ENCODE data around the gene DLGAP4. TPM values are rescaled to one million over a fixed set of nuclear protein-coding genes. Genes with fewer than 3 reads are reported as not detected.
"Not testable (repeated sequence)": the region's sequence is repeated elsewhere in the genome, so short reads cannot be mapped to it uniquely, and the experiment has no call there.

DLGAP4 gene
- total and polyA plus RNA-seq, 4 donors = 33.2 to 150 (median 97.7) TPM

DNA sequence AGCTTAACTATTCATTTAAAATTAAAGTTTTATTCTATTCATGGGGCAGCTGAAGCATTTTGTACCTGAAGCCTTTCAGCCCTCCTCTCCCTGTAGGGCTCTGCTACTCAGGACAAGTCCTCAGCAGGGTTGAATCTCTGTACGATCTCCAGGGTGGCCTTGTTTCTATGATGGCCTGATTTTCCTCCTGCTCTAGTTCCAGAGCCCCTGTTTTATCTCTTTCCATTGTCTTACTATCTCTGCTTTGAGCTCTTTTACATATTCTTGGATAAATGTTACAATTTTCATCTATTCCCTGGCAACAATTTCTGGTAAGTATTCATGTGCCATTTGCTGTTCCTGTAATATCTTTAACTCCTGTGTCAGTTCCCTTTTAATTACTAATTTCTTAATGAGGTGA is 215.4 kb downstream of the DLGAP4 start:
- no peaks in the 10 kb centered on the region for H3K9me3 ChIP-seq (ENCODE audit: control insufficient read depth, low read length)
- intact Hi-C loops (cut with DNase I) = no loop called here
- peaks cover 3 to 7% of the 10 kb centered on the region in 2 donors for H3K36me3 ChIP-seq (ENCODE audit: control insufficient read depth in 1 of 2, insufficient read depth in 2 of 2, low read length in 1 of 2)
- 58 to 75% methylated on average over 1 of the region's 1 CpG for WGBS, 2 donors
- DNase-seq = no peak
- H3K27me3 ChIP-seq (ENCODE audit: control insufficient read depth in 1 of 2, insufficient read depth in 2 of 2, low read length in 1 of 2) = no peaks in the 10 kb centered on the region
- no peak for ATAC-seq (ENCODE audit: low FRiP score)
- H3K4me1 ChIP-seq (ENCODE audit: control insufficient read depth in 1 of 2, insufficient read depth in 2 of 2, low read length in 2 of 2) = no peaks in the 10 kb centered on the region
- no peak overlapping the region for H3K4me3 ChIP-seq (ENCODE audit: low read length in 2 of 2)
- H3K27ac ChIP-seq (ENCODE audit: low read depth in 1 of 2, low read length in 2 of 2) = no peak overlapping the region

- WGBS, 2 donors = 65 to 73% methylated on average over 7 of the region's 7 CpGs
- H3K9me3 ChIP-seq (ENCODE audit: control insufficient read depth, low read length); H3K4me3 ChIP-seq (ENCODE audit: low read length in 2 of 2); intact Hi-C loops (cut with DNase I); DNase-seq; H3K36me3 ChIP-seq (ENCODE audit: control insufficient read depth in 1 of 2, insufficient read depth in 2 of 2, low read length in 1 of 2); H3K27me3 ChIP-seq (ENCODE audit: control insufficient read depth in 1 of 2, insufficient read depth in 2 of 2, low read length in 1 of 2); H3K4me1 ChIP-seq (ENCODE audit: control insufficient read depth in 1 of 2, insufficient read depth in 2 of 2, low read length in 2 of 2); ATAC-seq (ENCODE audit: low FRiP score); H3K27ac ChIP-seq (ENCODE audit: low read depth in 1 of 2, low read length in 2 of 2): not testable (repeated sequence)
Measured at GRCh38 chr20:36522412-36522811, 216.3 kb downstream of the DLGAP4 start.

DNA sequence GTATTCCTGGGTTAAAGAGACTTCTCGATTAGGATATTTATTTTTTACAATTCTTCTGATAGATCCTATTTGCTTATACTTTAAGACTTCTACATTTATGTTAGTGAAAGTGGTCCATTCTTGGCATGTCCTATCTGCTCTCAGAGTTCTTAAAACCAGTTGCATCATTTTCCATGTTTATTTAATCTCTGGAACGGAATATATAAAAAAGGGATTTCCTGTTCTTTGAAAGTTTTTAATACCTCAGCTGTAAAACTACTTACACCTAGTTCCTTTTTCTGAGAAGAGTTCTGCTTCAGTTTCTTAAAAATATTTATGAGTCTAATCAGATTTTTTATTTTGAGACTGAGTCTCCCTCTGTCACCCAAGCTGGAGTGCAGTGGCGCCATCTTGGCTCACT is 217.2 kb downstream of the DLGAP4 start:
- intact Hi-C loops (cut with DNase I) = no loop called here
- 41 to 49% methylated on average over 3 of the region's 3 CpGs for WGBS, 2 donors
- DNase-seq (no peak), ATAC-seq (ENCODE audit: low FRiP score) (no peak)
- Histone ChIP-seq H3K4me3 (ENCODE audit: low read length in 2 of 2) (no peak overlapping the region), H3K27ac (ENCODE audit: low read depth in 1 of 2, low read length in 2 of 2) (no peak overlapping the region), H3K27me3 (ENCODE audit: control insufficient read depth in 1 of 2, insufficient read depth in 2 of 2, low read length in 1 of 2) (no peaks in the 10 kb centered on the region), H3K9me3 (ENCODE audit: control insufficient read depth, low read length) (no peaks in the 10 kb centered on the region), H3K36me3 (ENCODE audit: control insufficient read depth in 1 of 2, insufficient read depth in 2 of 2, low read length in 1 of 2) (peaks cover 3 to 7% of the 10 kb centered on the region in 2 donors), H3K4me1 (ENCODE audit: control insufficient read depth in 1 of 2, insufficient read depth in 2 of 2, low read length in 2 of 2) (no peaks in the 10 kb centered on the region)

DNA sequence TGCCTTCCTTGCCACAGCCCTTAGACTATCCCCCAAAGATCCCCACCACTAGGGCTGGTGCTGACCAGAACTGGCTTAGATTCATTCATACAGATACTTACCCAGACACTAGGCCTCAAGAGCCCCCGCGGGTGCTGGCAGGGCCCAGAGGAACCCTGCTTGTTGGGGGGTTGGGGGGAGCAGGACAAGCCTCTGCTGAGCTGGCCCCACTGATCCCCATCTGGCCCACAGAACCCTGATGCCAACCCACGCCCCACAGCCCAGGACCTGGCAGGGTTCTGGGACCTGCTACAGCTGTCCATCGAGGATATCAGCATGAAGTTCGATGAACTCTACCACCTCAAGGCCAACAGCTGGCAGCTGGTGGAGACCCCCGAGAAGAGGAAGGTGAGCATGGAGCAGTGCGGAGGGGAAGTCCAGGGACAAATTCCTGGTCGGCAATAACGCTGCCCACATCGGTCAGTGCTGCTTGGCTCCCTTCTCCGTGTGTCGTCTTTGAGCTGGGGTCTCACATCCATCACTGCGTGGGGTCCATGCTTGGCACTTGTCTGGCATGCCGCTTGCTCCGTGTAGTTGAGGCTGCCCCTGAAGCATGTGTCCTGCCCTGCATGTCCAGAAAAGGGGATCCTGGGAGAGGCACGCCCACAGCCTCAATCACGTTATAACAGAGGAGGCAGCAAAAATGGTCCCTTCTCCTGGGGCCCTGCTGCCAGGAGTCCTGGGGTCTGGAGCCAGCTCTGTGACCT is 219.7 kb downstream of the DLGAP4 start:
- no peak for DNase-seq
- Histone ChIP-seq H3K9me3 (ENCODE audit: control insufficient read depth, low read length) (no peaks in the 10 kb centered on the region), H3K36me3 (ENCODE audit: control insufficient read depth in 1 of 2, insufficient read depth in 2 of 2, low read length in 1 of 2) (peaks cover 3 to 7% of the 10 kb centered on the region in 2 donors), H3K27me3 (ENCODE audit: control insufficient read depth in 1 of 2, insufficient read depth in 2 of 2, low read length in 1 of 2) (no peaks in the 10 kb centered on the region), H3K4me3 (ENCODE audit: low read length in 2 of 2) (no peak overlapping the region), H3K27ac (ENCODE audit: low read depth in 1 of 2, low read length in 2 of 2) (peak overlapping the region in 1 of 2 donors; percentile 2), H3K4me1 (ENCODE audit: control insufficient read depth in 1 of 2, insufficient read depth in 2 of 2, low read length in 2 of 2) (no peaks in the 10 kb centered on the region)
- WGBS, 2 donors = 78% methylated on average over 17 of the region's 17 CpGs
- intact Hi-C loops (cut with DNase I) = no loop called here
- no peak for ATAC-seq (ENCODE audit: low FRiP score)

DNA sequence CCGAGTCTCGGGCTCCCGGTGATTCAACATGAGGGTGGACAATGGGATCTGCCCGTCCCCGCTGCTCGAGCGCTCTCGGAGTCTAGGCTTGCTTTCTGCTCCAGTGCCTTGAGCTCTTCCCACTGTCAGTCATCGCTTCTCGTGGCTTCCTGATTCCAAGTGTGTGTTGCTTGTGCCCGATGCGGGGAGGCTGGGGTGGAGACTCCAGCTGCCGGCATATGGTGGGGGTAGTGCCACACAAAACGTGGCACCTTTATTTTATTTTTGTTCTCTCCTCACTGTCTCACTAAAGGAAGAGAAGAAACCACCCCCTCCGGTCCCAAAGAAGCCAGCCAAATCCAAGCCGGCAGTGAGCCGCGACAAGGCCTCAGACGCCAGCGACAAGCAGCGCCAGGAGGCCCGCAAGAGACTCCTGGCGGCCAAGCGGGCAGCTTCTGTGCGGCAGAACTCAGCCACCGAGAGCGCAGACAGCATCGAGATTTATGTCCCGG is 220.4 kb downstream of the DLGAP4 start:
- peak overlapping the region; percentile 31 to 49 for H3K27ac ChIP-seq (ENCODE audit: low read depth in 1 of 2, low read length in 2 of 2)
- H3K36me3 ChIP-seq (ENCODE audit: control insufficient read depth in 1 of 2, insufficient read depth in 2 of 2, low read length in 1 of 2) = peaks cover 3 to 7% of the 10 kb centered on the region in 2 donors
- WGBS, 2 donors = 48 to 61% methylated on average over 29 of the region's 29 CpGs
- ATAC-seq (ENCODE audit: low FRiP score) (peak; percentile 50), DNase-seq (no peak)
- intact Hi-C loops (cut with DNase I) = no loop called here
- no peaks in the 10 kb centered on the region for H3K4me1 ChIP-seq (ENCODE audit: control insufficient read depth in 1 of 2, insufficient read depth in 2 of 2, low read length in 2 of 2)
- H3K27me3 ChIP-seq (ENCODE audit: control insufficient read depth in 1 of 2, insufficient read depth in 2 of 2, low read length in 1 of 2) = no peaks in the 10 kb centered on the region
- no peaks in the 10 kb centered on the region for H3K9me3 ChIP-seq (ENCODE audit: control insufficient read depth, low read length)
- no peak overlapping the region for H3K4me3 ChIP-seq (ENCODE audit: low read length in 2 of 2)

GRCh38 chr20:36527331-36528125 is 221.4 kb downstream of the DLGAP4 start:
- intact Hi-C loops (cut with DNase I) = no loop called here
- no peaks in the 10 kb centered on the region for H3K27me3 ChIP-seq (ENCODE audit: control insufficient read depth in 1 of 2, insufficient read depth in 2 of 2, low read length in 1 of 2)
- peak overlapping the region; percentile 1 to 5 for H3K27ac ChIP-seq (ENCODE audit: low read depth in 1 of 2, low read length in 2 of 2)
- H3K4me3 ChIP-seq (ENCODE audit: low read length in 2 of 2) = no peak overlapping the region
- H3K36me3 ChIP-seq (ENCODE audit: control insufficient read depth in 1 of 2, insufficient read depth in 2 of 2, low read length in 1 of 2) = peaks cover 3 to 7% of the 10 kb centered on the region in 2 donors
- WGBS, 2 donors = 76% methylated on average over 32 of the region's 32 CpGs
- no peaks in the 10 kb centered on the region for H3K4me1 ChIP-seq (ENCODE audit: control insufficient read depth in 1 of 2, insufficient read depth in 2 of 2, low read length in 2 of 2)
- DNase-seq = no peak
- ATAC-seq (ENCODE audit: low FRiP score) = peak; percentile 41
- no peaks in the 10 kb centered on the region for H3K9me3 ChIP-seq (ENCODE audit: control insufficient read depth, low read length)

GRCh38 chr20:36528176-36528874 is 222.2 kb downstream of the DLGAP4 start:
- H3K27me3 ChIP-seq (ENCODE audit: control insufficient read depth in 1 of 2, insufficient read depth in 2 of 2, low read length in 1 of 2) = no peaks in the 10 kb centered on the region
- intact Hi-C loops (cut with DNase I) = no loop called here
- no peaks in the 10 kb centered on the region for H3K4me1 ChIP-seq (ENCODE audit: control insufficient read depth in 1 of 2, insufficient read depth in 2 of 2, low read length in 2 of 2)
- DNase-seq (no peak), ATAC-seq (ENCODE audit: low FRiP score) (no peak)
- H3K9me3 ChIP-seq (ENCODE audit: control insufficient read depth, low read length) = no peaks in the 10 kb centered on the region
- H3K27ac ChIP-seq (ENCODE audit: low read depth in 1 of 2, low read length in 2 of 2) = no peak overlapping the region
- H3K36me3 ChIP-seq (ENCODE audit: control insufficient read depth in 1 of 2, insufficient read depth in 2 of 2, low read length in 1 of 2) = peaks cover 3 to 7% of the 10 kb centered on the region in 2 donors
- no peak overlapping the region for H3K4me3 ChIP-seq (ENCODE audit: low read length in 2 of 2)
- WGBS, 2 donors = 74 to 79% methylated on average over 15 to 18 of the region's 18 CpGs

GRCh38 chr20:36528875-36529417 is 222.8 kb downstream of the DLGAP4 start:
- H3K4me3 ChIP-seq (ENCODE audit: low read length in 2 of 2) = no peak overlapping the region
- no peaks in the 10 kb centered on the region for H3K27me3 ChIP-seq (ENCODE audit: control insufficient read depth in 1 of 2, insufficient read depth in 2 of 2, low read length in 1 of 2)
- intact Hi-C loops (cut with DNase I) = no loop called here
- no peak for ATAC-seq (ENCODE audit: low FRiP score)
- no peak for DNase-seq
- WGBS, 2 donors = 87 to 90% methylated on average over 14 of the region's 14 CpGs
- no peaks in the 10 kb centered on the region for H3K4me1 ChIP-seq (ENCODE audit: control insufficient read depth in 1 of 2, insufficient read depth in 2 of 2, low read length in 2 of 2)
- H3K9me3 ChIP-seq (ENCODE audit: control insufficient read depth, low read length) = no peaks in the 10 kb centered on the region
- H3K36me3 ChIP-seq (ENCODE audit: control insufficient read depth in 1 of 2, insufficient read depth in 2 of 2, low read length in 1 of 2) = peaks cover 3 to 7% of the 10 kb centered on the region in 2 donors
- H3K27ac ChIP-seq (ENCODE audit: low read depth in 1 of 2, low read length in 2 of 2) = no peak overlapping the region

All from aorta (tissue), 5 donors.